SH-SY5Y (cell line): ENCODE measurements around the gene LRBA.

Source experiments
- GATA2 ChIP-seq: IDR thresholded peaks from 2 replicates; pipeline ENCODE4 v1.6.1; 2011; ENCODE audit warnings: mild to moderate bottlenecking, low read depth, low read length
- GATA3 ChIP-seq: IDR thresholded peaks from 2 replicates; pipeline ENCODE4 v1.6.1; 2011; ENCODE audit warnings: low read depth, mild to moderate bottlenecking, low read length, moderate library complexity

- TF ChIP-seq GATA2 (no peak), GATA3 (no peak)
Measured at GRCh38 chr4:150343796-150344195, 671.3 kb downstream of the LRBA start.
